ENCODE data around the gene BSND. TPM values are rescaled to one million over a fixed set of nuclear protein-coding genes. Genes with fewer than 3 reads are reported as not detected.

Gene BSND
- total RNA-seq, 2 donors from 2014 or later: not detected

DNA sequence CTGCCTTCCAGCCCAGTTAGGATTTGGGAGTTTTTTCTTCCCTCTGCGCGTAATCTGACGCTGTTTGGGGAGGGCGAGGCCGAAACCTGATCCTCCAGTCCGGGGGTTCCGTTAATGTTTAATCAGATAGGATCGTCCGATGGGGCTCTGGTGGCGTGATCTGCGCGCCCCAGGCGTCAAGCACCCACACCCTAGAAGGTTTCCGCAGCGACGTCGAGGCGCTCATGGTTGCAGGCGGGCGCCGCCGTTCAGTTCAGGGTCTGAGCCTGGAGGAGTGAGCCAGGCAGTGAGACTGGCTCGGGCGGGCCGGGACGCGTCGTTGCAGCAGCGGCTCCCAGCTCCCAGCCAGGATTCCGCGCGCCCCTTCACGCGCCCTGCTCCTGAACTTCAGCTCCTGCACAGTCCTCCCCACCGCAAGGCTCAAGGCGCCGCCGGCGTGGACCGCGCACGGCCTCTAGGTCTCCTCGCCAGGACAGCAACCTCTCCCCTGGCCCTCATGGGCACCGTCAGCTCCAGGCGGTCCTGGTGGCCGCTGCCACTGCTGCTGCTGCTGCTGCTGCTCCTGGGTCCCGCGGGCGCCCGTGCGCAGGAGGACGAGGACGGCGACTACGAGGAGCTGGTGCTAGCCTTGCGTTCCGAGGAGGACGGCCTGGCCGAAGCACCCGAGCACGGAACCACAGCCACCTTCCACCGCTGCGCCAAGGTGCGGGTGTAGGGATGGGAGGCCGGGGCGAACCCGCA is 40.8 kb downstream of the BSND start, which contains the start of gene PCSK9:
PCSK9 (plus strand) TSS at position 207 of the 741 bp plus-strand sequence; CDS start at position 497, 290 bp downstream.
- TF ChIP-seq, protein P1, sequence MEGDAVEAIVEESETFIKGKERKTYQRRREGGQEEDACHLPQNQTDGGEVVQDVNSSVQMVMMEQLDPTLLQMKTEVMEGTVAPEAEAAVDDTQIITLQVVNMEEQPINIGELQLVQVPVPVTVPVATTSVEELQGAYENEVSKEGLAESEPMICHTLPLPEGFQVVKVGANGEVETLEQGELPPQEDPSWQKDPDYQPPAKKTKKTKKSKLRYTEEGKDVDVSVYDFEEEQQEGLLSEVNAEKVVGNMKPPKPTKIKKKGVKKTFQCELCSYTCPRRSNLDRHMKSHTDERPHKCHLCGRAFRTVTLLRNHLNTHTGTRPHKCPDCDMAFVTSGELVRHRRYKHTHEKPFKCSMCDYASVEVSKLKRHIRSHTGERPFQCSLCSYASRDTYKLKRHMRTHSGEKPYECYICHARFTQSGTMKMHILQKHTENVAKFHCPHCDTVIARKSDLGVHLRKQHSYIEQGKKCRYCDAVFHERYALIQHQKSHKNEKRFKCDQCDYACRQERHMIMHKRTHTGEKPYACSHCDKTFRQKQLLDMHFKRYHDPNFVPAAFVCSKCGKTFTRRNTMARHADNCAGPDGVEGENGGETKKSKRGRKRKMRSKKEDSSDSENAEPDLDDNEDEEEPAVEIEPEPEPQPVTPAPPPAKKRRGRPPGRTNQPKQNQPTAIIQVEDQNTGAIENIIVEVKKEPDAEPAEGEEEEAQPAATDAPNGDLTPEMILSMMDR (IDR thresholded peaks at IDR 0.05): no peak
- no peak within 1 kb of the TSS for H3K27ac ChIP-seq
- H3K4me3 ChIP-seq: peak within 1 kb of the TSS in 1 of 2 donors; percentile 21
- H3K4me1 ChIP-seq: peaks cover 0 to 11% of the 10 kb centered on the region in 2 donors
- H3K27me3 ChIP-seq: no peaks in the 10 kb centered on the region
- no peaks in the 10 kb centered on the region for H3K9me3 ChIP-seq
- no peaks in the 10 kb centered on the region for H3K36me3 ChIP-seq
- DNase-seq (ENCODE audit: low spot score): no peak

DNA sequence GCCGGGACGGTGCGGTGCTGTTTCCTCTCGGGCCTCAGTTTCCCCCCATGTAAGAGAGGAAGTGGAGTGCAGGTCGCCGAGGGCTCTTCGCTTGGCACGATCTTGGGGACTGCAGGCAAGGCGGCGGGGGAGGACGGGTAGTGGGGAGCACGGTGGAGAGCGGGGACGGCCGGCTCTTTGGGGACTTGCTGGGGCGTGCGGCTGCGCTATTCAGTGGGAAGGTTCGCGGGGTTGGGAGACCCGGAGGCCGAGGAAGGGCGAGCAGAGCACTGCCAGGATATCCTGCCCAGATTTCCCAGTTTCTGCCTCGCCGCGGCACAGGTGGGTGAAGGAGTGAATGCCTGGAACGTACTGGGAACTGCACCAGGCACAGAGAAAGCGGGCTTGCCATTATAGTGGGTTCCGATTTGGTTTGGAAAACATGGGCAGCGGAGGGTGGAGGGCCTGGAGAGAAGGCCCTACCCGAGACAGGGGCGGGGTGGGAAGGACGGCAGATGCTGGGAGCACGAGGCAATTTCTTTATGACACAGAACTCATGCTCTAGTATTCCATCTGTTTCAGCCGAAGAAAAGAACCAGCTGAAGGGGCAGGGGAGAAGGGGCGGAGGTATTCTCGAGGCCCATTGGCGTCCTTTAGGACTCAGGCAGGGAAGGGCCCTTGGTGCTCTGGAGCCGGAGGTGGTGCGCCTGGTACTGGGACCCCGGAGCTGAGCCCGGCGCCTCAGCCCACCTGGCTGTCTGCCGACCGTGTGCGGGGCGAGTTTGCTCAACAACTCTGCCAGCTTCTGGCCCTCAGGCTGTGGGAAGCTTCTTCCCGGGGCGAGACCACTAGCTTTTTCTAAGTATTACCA is 41.6 kb downstream of the BSND start:
- H3K4me3 ChIP-seq: peak overlapping the region in 1 of 2 donors; percentile 21
- no peaks in the 10 kb centered on the region for H3K9me3 ChIP-seq
- H3K4me1 ChIP-seq: peaks cover 0 to 11% of the 10 kb centered on the region in 2 donors
- H3K27me3 ChIP-seq: no peaks in the 10 kb centered on the region
- H3K36me3 ChIP-seq: no peaks in the 10 kb centered on the region
- DNase-seq (ENCODE audit: low spot score): no peak
- no peak overlapping the region for H3K27ac ChIP-seq
- TF ChIP-seq, protein P1 (IDR thresholded peaks at IDR 0.05): no peak

DNA sequence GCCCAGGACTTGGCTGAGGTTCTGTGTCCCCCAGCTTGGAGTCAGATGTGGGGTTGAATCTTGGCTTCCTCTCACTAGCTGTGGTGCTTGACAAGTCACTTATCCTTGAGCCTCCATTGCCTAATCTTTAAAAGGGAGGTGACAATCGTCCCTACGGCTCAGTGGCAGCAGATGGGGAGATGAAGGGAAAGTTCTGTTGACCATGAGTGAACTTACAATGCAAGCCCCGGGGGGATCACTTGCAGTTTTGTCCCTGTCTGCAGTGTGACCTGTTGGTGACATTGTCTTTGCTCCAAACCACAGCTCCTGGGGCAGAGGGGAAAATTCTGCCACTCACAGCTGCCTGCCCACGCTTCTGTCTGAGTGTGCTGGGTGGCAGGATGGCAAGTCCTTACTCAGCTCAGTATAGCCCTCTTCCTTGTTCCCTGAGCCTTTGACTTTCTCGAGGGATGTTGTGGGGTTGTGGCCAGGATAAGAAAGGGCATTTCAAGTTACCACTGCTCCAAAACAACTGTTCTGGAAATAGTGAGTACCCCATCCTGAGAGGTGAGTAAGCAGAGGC is 42.3 kb downstream of the BSND start:
- Histone ChIP-seq H3K4me3 (no peak overlapping the region), H3K9me3 (no peaks in the 10 kb centered on the region), H3K4me1 (peaks cover 0 to 11% of the 10 kb centered on the region in 2 donors), H3K27me3 (no peaks in the 10 kb centered on the region), H3K36me3 (no peaks in the 10 kb centered on the region), H3K27ac (no peak overlapping the region)
- TF ChIP-seq, protein P1 (IDR thresholded peaks at IDR 0.05): no peak
- no peak for DNase-seq (ENCODE audit: low spot score)

DNA sequence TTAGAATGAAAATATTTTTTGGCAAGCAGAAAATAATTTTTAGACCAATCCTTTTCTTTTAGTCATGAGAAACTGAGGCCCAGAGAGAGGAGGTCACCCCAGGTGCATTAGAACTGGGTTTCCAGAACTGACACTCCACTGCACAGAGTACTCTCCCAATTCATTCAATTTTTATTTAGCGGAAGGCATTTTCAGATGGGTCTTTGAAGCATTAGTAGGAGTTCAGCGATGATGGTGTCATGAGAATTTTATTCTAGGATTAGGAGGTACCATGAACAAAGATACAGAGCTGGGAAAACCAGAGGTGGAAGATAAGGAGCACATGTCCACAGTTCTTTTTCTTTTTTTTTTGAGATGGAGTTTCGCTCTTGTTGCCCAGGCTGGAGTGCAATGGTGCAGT is 42.9 kb downstream of the BSND start:
- Histone ChIP-seq H3K27me3 (no peaks in the 10 kb centered on the region), H3K4me1 (peaks cover 0 to 11% of the 10 kb centered on the region in 2 donors)

DNA sequence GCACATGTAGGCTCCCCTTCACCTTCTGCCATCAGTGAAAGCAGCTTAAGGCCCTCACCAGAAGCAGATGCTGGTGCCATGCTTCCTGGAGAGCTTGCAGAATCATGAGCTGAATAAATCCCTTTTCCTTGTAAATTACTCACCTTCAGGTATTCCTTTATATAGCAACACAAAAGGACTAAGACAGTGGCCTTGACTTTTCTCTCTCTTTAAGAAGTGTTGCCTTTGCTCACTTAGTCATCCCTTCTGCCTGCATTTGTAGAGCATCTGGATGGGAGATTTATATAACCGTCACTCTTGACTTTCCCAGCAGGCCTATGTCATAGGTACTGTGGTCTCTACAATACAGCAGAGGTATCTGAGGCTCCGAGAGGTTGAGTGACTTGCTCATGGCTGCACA is 44.3 kb downstream of the BSND start:
- no peak for DNase-seq (ENCODE audit: low spot score)
- Histone ChIP-seq H3K9me3 (no peaks in the 10 kb centered on the region), H3K27ac (no peak overlapping the region), H3K27me3 (no peaks in the 10 kb centered on the region), H3K4me3 (no peak overlapping the region), H3K4me1 (peaks cover 0 to 11% of the 10 kb centered on the region in 2 donors), H3K36me3 (no peaks in the 10 kb centered on the region)
- TF ChIP-seq, protein P1 (IDR thresholded peaks at IDR 0.05): no peak

More for the DNA sequence above, 42.9 kb downstream of the BSND start:
- Histone ChIP-seq H3K36me3 (no peaks in the 10 kb centered on the region), H3K9me3 (no peaks in the 10 kb centered on the region), H3K4me3 (no peak overlapping the region), H3K27ac (no peak overlapping the region)
- no peak for DNase-seq (ENCODE audit: low spot score)
- TF ChIP-seq, protein P1 (IDR thresholded peaks at IDR 0.05): no peak

Measured in right atrium auricular region (tissue), 2 donors.